GM12873 (cell line): ENCODE measurements around the gene CA10.

Experiments used
- TF ChIP-seq, protein P1 (sequence below): IDR thresholded peaks from 2 replicates; pipeline ENCODE4 v1.5.1; 2012; ENCODE audit warnings: low read depth, mild to moderate bottlenecking, moderate library complexity, low read length, control low read depth; ENCODE audit not compliant: insufficient read depth; ENCODE audit errors: missing control alignments

The CA10 gene

DNA sequence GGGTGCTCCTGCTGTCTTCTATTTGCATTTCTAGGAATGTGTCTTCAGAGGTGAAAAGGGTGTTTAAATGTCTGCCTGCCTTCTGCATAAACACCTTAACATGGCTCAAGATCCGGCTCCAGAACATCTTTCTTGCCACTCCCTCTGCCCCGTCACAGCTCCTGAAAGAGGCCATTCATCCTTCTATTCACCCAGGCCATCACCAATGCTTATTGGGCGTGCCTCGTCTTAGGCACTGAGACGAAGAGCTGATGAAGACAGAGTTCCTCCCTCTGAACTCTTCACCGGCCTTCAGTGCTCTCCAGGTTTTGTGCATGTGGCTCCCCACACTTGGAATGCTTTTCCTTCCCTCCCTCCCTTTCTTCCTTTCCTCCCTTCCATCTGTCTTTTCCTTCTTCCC lies 511.4 kb downstream of the CA10 start:
- TF ChIP-seq, protein P1, sequence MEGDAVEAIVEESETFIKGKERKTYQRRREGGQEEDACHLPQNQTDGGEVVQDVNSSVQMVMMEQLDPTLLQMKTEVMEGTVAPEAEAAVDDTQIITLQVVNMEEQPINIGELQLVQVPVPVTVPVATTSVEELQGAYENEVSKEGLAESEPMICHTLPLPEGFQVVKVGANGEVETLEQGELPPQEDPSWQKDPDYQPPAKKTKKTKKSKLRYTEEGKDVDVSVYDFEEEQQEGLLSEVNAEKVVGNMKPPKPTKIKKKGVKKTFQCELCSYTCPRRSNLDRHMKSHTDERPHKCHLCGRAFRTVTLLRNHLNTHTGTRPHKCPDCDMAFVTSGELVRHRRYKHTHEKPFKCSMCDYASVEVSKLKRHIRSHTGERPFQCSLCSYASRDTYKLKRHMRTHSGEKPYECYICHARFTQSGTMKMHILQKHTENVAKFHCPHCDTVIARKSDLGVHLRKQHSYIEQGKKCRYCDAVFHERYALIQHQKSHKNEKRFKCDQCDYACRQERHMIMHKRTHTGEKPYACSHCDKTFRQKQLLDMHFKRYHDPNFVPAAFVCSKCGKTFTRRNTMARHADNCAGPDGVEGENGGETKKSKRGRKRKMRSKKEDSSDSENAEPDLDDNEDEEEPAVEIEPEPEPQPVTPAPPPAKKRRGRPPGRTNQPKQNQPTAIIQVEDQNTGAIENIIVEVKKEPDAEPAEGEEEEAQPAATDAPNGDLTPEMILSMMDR = no peak

DNA sequence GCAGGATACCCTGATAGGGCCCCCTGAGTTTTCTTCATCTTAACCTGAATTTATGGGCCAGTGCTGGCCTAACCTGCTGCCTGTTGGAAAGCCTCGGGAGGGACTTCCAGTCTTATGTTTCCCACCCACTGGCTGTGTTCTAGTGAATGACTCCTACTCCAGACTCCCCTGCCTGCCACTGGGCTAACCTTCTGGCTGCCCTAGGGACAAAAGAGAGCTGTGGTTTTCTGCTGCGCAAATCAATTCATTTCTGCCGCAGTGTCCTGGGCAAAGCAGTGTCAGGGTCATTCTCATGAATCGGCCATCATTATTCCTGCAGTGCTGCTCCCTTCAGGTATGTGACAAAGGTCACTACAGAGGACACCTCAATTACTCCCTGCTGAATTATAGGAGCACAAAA lies 512.0 kb downstream of the CA10 start:
- TF ChIP-seq, protein P1 = no peak

DNA sequence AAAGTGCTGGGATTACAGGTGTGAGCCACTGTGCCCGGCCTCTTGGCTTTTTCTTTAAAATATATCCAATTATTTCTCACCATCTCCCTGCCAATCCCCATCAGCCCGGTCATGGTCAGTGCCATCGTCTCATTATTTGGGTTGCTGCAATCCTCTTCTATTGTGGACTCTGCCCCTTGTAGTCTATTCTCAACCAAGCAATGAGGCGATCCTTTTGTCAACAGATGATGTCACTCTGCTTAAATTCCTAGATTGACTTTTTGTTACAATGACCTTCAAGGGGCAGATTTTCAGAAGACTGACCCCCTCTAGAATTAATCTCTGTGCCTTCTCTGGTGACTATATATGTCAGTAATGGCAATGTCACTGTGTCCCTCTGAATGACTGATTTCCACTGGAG lies 513.5 kb downstream of the CA10 start:
- TF ChIP-seq, protein P1 = no peak

DNA sequence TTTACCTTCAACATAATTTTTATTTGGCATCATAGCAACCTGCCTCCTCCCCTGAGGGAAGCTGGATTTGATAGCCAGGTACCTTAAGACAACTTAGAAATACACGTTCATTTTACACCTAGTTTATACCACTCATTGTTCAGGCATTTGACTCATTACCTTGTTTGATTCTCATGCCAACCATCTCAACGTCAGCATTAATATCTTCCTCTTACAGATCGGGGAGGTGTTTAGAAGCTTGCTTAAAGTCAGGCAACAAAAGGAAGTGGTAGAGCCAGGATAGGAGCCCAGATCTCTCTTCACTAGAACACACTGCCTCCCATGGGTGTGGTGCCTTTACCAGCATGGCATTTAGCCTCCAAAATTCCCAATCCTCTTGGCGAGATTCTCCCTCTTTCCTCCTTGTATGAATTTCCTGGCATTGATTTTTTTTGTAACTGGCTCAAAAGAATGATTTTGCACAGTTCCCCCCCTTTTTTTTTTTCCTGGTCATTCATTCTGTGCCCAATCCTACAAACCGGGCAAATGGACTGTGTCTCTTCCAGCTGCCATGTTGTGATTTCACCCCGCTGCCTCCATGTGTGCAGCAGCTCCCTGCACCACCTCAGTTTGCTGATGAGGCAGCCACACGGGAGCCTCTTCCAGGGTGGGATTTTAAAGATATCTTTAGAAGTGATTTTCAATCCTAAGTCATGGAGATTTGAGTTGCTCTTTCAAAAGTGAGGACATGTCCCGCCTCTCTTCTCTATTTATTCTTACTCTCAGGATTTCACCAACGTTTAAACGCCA lies 514.6 kb downstream of the CA10 start:
- TF ChIP-seq, protein P1 = no peak

DNA sequence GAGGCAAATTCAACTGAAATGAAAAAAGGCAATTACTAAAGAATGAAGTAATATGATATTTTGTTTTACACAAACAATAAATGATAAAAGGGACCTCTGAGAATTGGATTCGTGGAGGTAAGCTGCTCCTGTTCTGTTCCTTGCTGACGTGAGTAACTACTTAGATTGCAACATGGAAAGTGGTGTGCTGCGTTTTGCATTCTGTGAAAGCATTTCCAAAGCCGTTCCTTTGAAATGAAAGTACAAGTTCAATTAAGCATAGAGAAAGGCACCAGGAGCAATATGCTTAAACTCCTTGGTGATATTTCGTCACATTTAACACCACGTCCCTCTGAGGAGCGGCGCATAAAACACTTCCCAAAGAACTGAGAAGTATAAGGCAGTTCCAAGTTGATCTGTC lies 516.5 kb downstream of the CA10 start:
- TF ChIP-seq, protein P1 = no peak

GRCh38 chr17:51640108-51640622 lies 518.3 kb downstream of the CA10 start:
- TF ChIP-seq, protein P1 = peak; percentile 66

- TF ChIP-seq, protein P1 = no peak
Measured at GRCh38 chr17:51638971-51639370, 519.5 kb downstream of the CA10 start.
